ENCODE results near the gene ARHGAP24. TPM values are rescaled to one million over a fixed set of nuclear protein-coding genes. Genes with fewer than 3 reads are reported as not detected.

The ARHGAP24 gene
- total and polyA plus RNA-seq, 2 of the 13 experiments (the other 11 are each of a cell fraction or from before 2014, with no cell fraction given): 0.07 to 0.55 TPM

DNA sequence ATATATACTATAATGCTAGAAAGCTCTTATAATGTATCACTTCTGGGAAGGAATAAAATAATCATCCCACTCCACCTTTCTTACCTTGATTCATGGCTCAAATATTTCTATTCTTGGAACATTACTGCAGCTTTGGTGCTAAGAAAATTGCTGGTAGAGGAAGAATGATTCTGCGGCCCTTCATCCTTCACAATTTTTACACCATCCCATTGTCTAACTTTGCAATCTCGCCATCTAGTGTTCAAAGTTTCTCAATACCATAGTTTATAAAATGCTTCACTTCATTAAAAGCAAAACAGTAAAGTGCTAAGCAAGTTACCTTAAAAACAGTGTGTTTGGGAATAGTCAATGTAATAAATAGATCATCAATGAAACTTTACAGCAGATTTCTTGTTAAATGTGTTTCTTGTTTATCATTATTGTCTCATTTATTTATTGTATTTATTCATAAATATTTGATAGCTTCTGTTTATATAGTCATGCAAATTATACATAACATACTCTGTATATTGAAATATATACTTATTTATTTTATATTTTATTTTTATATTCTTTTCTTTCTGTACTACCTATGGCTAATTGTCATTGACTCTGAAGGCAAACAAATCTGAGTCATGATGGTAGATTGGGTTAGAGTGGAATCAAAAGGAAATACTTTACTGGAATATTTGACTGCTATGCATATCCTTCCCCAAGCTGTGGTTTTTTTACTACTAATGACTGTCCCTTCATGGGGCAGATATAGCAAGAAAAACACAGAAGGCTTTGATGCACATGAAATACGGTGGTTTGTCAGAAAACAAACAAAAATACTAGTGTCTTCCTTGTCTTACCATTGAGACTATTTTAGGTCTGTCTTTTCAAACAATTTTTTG, 494.2 kb downstream of the ARHGAP24 start:
- Histone ChIP-seq H3K4me3 (replicated peaks in 1 of 3; ENCODE audit: insufficient read depth in 1 of 3, low read depth in 2 of 3, low read length in 3 of 3) (no peak overlapping the region), H2AFZ (ENCODE audit: low read length) (no peak overlapping the region), H3K4me2 (ENCODE audit: low read depth, low read length) (no peak overlapping the region), H3K9me3 (ENCODE audit: low read length) (no peaks in the 10 kb centered on the region), H3K79me2 (ENCODE audit: insufficient read depth, low read length) (no peaks in the 10 kb centered on the region), H3K4me1 (ENCODE audit: insufficient read depth, low read length) (no peaks in the 10 kb centered on the region), H3K27me3 (ENCODE audit: control insufficient read depth in 1 of 2, insufficient read depth in 2 of 2, low read length in 2 of 2) (no peaks in the 10 kb centered on the region), H3K9ac (ENCODE audit: insufficient read depth, low read depth, low read length) (no peak overlapping the region), H4K20me1 (ENCODE audit: insufficient read depth, low read length) (no peaks in the 10 kb centered on the region), H3K36me3 (replicated peaks in 1 of 2; ENCODE audit: control insufficient read depth in 1 of 2, insufficient read depth in 2 of 2, low read length in 2 of 2) (no peaks in the 10 kb centered on the region), H3K27ac (ENCODE audit: extremely low read length, insufficient read depth, low read length) (no peak overlapping the region)
- BruUV-seq (replicated peaks): no TSS peak
- FAIRE-seq: no peak
- CTCF ChIA-PET (ENCODE audit: low intra/inter-chr PET ratio, low total read pairs): interaction anchor here (3.8 kb wide), 1 partner anchor 173 kb away, joined by 17 read pairs; no protein-coding TSS in a partner anchor
- intact Hi-C loops (cut with micrococcal nuclease; ENCODE audit: unreplicated experiment) (loop anchor here (1.0 to 10.0 kb wide), 2 partner anchors 144 to 172 kb away; no protein-coding TSS in a partner anchor), in situ Hi-C loops (cut with HindIII; ENCODE audit: extremely low pct_ligation_motif_present, low pct_unique_long_range_greater_than_20kb) (loop anchor here (5.0 kb wide), 1 partner anchor 172 kb away; no protein-coding TSS in a partner anchor)
- TF ChIP-seq STAG1 (CRISPR knock-in tag; IDR thresholded peaks at IDR 0.05): peak; percentile 70
- TF ChIP-seq SMC3 (IDR thresholded peaks at IDR 0.05; ENCODE audit: low read length): peak; percentile 60
- TF ChIP-seq DPF2 (CRISPR knock-in tag; IDR thresholded peaks at IDR 0.05; ENCODE audit: borderline replicate concordance, low read depth): no peak
- TF ChIP-seq CTCF (CRISPR knock-in tag; IDR thresholded peaks at IDR 0.05): peak; percentile 60
- TF ChIP-seq KLF11 (CRISPR knock-in tag; IDR thresholded peaks at IDR 0.05): no peak
- WGBS (ENCODE audit: low lambda C conversion rate): 11% methylated on average over 3 of the region's 3 CpGs
- peak; percentile 31; the same call in 1 of the 3 replicates for ATAC-seq
- peak; percentile 33 for DNase-seq (ENCODE audit: low spot score)
- POLR2A ChIA-PET: no interaction called here

DNA sequence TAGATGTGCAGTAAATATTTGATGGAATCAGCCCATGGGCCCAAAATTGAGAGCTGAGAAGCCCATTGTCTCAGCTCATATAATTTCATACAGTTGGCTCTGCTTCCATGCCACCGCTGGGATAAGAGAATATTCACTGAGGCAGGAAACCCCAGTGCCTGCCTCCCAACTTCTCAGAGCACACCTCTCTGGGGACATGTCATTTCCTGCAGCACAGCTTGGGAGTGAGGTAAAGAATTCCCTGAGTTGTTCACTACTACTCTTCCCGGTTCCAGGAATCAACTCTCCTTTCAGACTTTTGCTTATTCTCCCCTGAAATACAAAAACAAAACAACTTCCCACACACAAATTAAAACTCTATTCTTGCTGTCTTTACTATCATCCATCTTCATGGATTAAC, 495.6 kb downstream of the ARHGAP24 start:
- BruUV-seq (replicated peaks): no TSS peak
- in situ Hi-C loops (cut with HindIII; ENCODE audit: extremely low pct_ligation_motif_present, low pct_unique_long_range_greater_than_20kb): no loop called here
- H2AFZ ChIP-seq (ENCODE audit: low read length): no peak overlapping the region

More for the DNA sequence above, 495.6 kb downstream of the ARHGAP24 start:
- Histone ChIP-seq H3K4me1 (ENCODE audit: insufficient read depth, low read length) (no peaks in the 10 kb centered on the region), H3K27me3 (ENCODE audit: control insufficient read depth in 1 of 2, insufficient read depth in 2 of 2, low read length in 2 of 2) (no peaks in the 10 kb centered on the region), H3K4me3 (replicated peaks in 1 of 3; ENCODE audit: insufficient read depth in 1 of 3, low read depth in 2 of 3, low read length in 3 of 3) (no peak overlapping the region), H3K9ac (ENCODE audit: insufficient read depth, low read depth, low read length) (no peak overlapping the region), H3K27ac (ENCODE audit: extremely low read length, insufficient read depth, low read length) (no peak overlapping the region), H3K79me2 (ENCODE audit: insufficient read depth, low read length) (no peaks in the 10 kb centered on the region), H3K4me2 (ENCODE audit: low read depth, low read length) (no peak overlapping the region), H3K9me3 (ENCODE audit: low read length) (no peaks in the 10 kb centered on the region), H3K36me3 (replicated peaks in 1 of 2; ENCODE audit: control insufficient read depth in 1 of 2, insufficient read depth in 2 of 2, low read length in 2 of 2) (no peaks in the 10 kb centered on the region), H4K20me1 (ENCODE audit: insufficient read depth, low read length) (no peaks in the 10 kb centered on the region)
- TF ChIP-seq CEBPB (IDR thresholded peaks at IDR 0.05; ENCODE audit: borderline replicate concordance, low read depth, low read length): no peak
- no peak for TF ChIP-seq ZMYM2 (CRISPR knock-in tag; IDR thresholded peaks at IDR 0.05)
- no peak for TF ChIP-seq POGK (CRISPR knock-in tag; conservative IDR thresholded peaks at IDR 0.05)
- TF ChIP-seq ZNF232 (CRISPR knock-in tag; IDR thresholded peaks at IDR 0.05; ENCODE audit: borderline replicate concordance): no peak
- no peak for TF ChIP-seq TRIM24 (CRISPR knock-in tag; IDR thresholded peaks at IDR 0.05)
- TF ChIP-seq, protein P1, sequence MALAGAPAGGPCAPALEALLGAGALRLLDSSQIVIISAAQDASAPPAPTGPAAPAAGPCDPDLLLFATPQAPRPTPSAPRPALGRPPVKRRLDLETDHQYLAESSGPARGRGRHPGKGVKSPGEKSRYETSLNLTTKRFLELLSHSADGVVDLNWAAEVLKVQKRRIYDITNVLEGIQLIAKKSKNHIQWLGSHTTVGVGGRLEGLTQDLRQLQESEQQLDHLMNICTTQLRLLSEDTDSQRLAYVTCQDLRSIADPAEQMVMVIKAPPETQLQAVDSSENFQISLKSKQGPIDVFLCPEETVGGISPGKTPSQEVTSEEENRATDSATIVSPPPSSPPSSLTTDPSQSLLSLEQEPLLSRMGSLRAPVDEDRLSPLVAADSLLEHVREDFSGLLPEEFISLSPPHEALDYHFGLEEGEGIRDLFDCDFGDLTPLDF (CRISPR knock-in tag; IDR thresholded peaks at IDR 0.05): no peak
- no peak for TF ChIP-seq JDP2 (CRISPR knock-in tag; IDR thresholded peaks at IDR 0.05; ENCODE audit: borderline replicate concordance)
- FAIRE-seq (no peak), DNase-seq (ENCODE audit: low spot score) (no peak), ATAC-seq (no peak)
- intact Hi-C loops (cut with micrococcal nuclease; ENCODE audit: unreplicated experiment): no loop called here
- ChIA-PET POLR2A (no interaction called here), CTCF (ENCODE audit: low intra/inter-chr PET ratio, low total read pairs) (interaction anchor here (3.8 kb wide), 1 partner anchor 174 kb away, joined by 17 read pairs; no protein-coding TSS in a partner anchor)
- 30% methylated on average over 2 of the region's 2 CpGs for WGBS (ENCODE audit: low lambda C conversion rate)

Measured in HepG2 (cell line).